DND-41 (cell line): Measurements from ENCODE around the gene SPAG16.
"Not testable (repeated sequence)": the region's sequence is repeated elsewhere in the genome, so short reads cannot be mapped to it uniquely, and the experiment has no call there.

Experiments
- ATAC-seq: fragments of 200-7000 bp; cut with Tn5 transposase; 3 replicates; pipeline ENCODE4 v1.9.1; 2021; ENCODE audit warnings: low read depth; ENCODE audit not compliant: insufficient read depth
- DNase-seq: peaks from one replicate; pipeline ENCODE4 v3.0.0-alpha.2; 2020
- H2AFZ ChIP-seq: 2 replicates; pipeline ENCODE4 v1.6.0; 2012; ENCODE audit warnings: low read depth, low read length
- H3K27ac ChIP-seq: 2 replicates; pipeline ENCODE4 v1.5.1; 2012; ENCODE audit warnings: low read length, inconsistent platforms
- H3K27me3 ChIP-seq: fragments of 200-600 bp; sonication (generic); 2 replicates; pipeline ENCODE4 v1.6.0; 2012; ENCODE audit warnings: low read length, mild to moderate bottlenecking, inconsistent platforms; ENCODE audit not compliant: insufficient read depth, poor library complexity
- H3K36me3 ChIP-seq: 2 replicates; pipeline ENCODE4 v1.5.1; 2012; ENCODE audit warnings: low read length, inconsistent platforms; ENCODE audit not compliant: insufficient read depth
- H3K4me1 ChIP-seq: 2 replicates; pipeline ENCODE4 v1.5.1; 2012; ENCODE audit warnings: mild to moderate bottlenecking, low read length; ENCODE audit not compliant: insufficient read depth
- H3K4me2 ChIP-seq: 2 replicates; pipeline ENCODE4 v1.6.0; 2012; ENCODE audit warnings: mild to moderate bottlenecking, moderate library complexity, low read length, inconsistent platforms; ENCODE audit not compliant: insufficient read depth
- H3K4me3 ChIP-seq, 2 experiments: fragments of 200-600 bp in 1 of 2; shearing (Covaris generic) in 1 of 2; 2 replicates each; pipeline ENCODE4 v1.5.1; 2012 to 2016; ENCODE audit warnings: inconsistent platforms in 2 of 2, low read length in 2 of 2, mild to moderate bottlenecking in 2 of 2, low read depth in 1 of 2, moderate library complexity in 1 of 2
- H3K79me2 ChIP-seq: 2 replicates; pipeline ENCODE4 v1.6.0; 2012; ENCODE audit warnings: low read length, inconsistent platforms; ENCODE audit not compliant: insufficient read depth
- H3K9ac ChIP-seq: 2 replicates; pipeline ENCODE4 v1.6.0; 2012; ENCODE audit warnings: low read depth, mild to moderate bottlenecking, inconsistent platforms, low read length, moderate library complexity
- H3K9me3 ChIP-seq: 2 replicates; pipeline ENCODE4 v1.5.1; 2012; ENCODE audit warnings: low read length, moderate library complexity, mild to moderate bottlenecking, inconsistent platforms; ENCODE audit not compliant: insufficient read depth, severe bottlenecking
- H4K20me1 ChIP-seq: 2 replicates; pipeline ENCODE4 v1.6.0; 2012; ENCODE audit warnings: low read length; ENCODE audit not compliant: insufficient read depth
- CTCF ChIP-seq: IDR thresholded peaks from 2 replicates; pipeline ENCODE4 v1.5.1; 2012; ENCODE audit warnings: borderline replicate concordance, low read length, moderate library complexity, mild to moderate bottlenecking; ENCODE audit not compliant: poor library complexity, severe bottlenecking; ENCODE audit errors: extremely low read depth
- EZH2 ChIP-seq: IDR thresholded peaks from 3 replicates; pipeline ENCODE4 v1.6.1; 2012; ENCODE audit warnings: borderline replicate concordance, low read depth, mild to moderate bottlenecking, moderate library complexity, low read length, inconsistent platforms; ENCODE audit not compliant: severe bottlenecking

Gene SPAG16

GRCh38 chr2:213991453-213992108 is 707.3 kb downstream of the SPAG16 start:
- DNase-seq = no peak
- Histone ChIP-seq H2AFZ (no peak overlapping the region), H3K36me3 (no peaks in the 10 kb centered on the region), H3K9me3 (no peaks in the 10 kb centered on the region), H4K20me1 (no peaks in the 10 kb centered on the region), H3K27me3 (no peaks in the 10 kb centered on the region), H3K4me3 (no peak overlapping the region), H3K4me1 (no peaks in the 10 kb centered on the region), H3K79me2 (no peaks in the 10 kb centered on the region), H3K4me2 (no peak overlapping the region), H3K9ac (no peak overlapping the region), H3K27ac (no peak overlapping the region)
- ATAC-seq = no peak
- TF ChIP-seq EZH2 = no peak
- no peak for TF ChIP-seq CTCF

- H3K4me3 ChIP-seq = no peak overlapping the region
- no peaks in the 10 kb centered on the region for H4K20me1 ChIP-seq
- no peak for DNase-seq
- H3K4me1 ChIP-seq = no peaks in the 10 kb centered on the region
- H2AFZ ChIP-seq = no peak overlapping the region
- no peak overlapping the region for H3K9ac ChIP-seq
- H3K4me2 ChIP-seq = no peak overlapping the region
- H3K36me3 ChIP-seq = no peaks in the 10 kb centered on the region
- TF ChIP-seq EZH2 = no peak
- no peak for TF ChIP-seq CTCF
- H3K27me3 ChIP-seq = no peaks in the 10 kb centered on the region
- no peaks in the 10 kb centered on the region for H3K79me2 ChIP-seq
- no peak for ATAC-seq
- no peak overlapping the region for H3K27ac ChIP-seq
- peaks cover 7% of the 10 kb centered on the region for H3K9me3 ChIP-seq
Measured at GRCh38 chr2:213995400-213996105, 711.3 kb downstream of the SPAG16 start.

GRCh38 chr2:213998976-213999375 is 714.7 kb downstream of the SPAG16 start:
- not testable (repeated sequence) for H3K9ac ChIP-seq, ATAC-seq, H2AFZ ChIP-seq, H3K79me2 ChIP-seq, H3K4me3 ChIP-seq, H3K4me1 ChIP-seq, H3K36me3 ChIP-seq, DNase-seq, H3K9me3 ChIP-seq, H3K27me3 ChIP-seq, H3K27ac ChIP-seq, H3K4me2 ChIP-seq, H4K20me1 ChIP-seq

GRCh38 chr2:214004463-214004862 is 720.2 kb downstream of the SPAG16 start:
- Histone ChIP-seq H3K4me3 (no peak overlapping the region), H3K36me3 (no peaks in the 10 kb centered on the region), H3K4me1 (peaks cover 11% of the 10 kb centered on the region), H3K27ac (no peak overlapping the region), H4K20me1 (no peaks in the 10 kb centered on the region), H3K79me2 (no peaks in the 10 kb centered on the region), H2AFZ (no peak overlapping the region), H3K27me3 (no peaks in the 10 kb centered on the region), H3K9me3 (peaks cover 4% of the 10 kb centered on the region), H3K4me2 (no peak overlapping the region), H3K9ac (no peak overlapping the region)
- no peak for ATAC-seq
- no peak for TF ChIP-seq EZH2
- TF ChIP-seq CTCF = no peak
- no peak for DNase-seq
